Lower leg skin (tissue), 3 donors: ENCODE measurements around the gene CHPF.

Experiments used
- POLR2A ChIP-seq, 2 donors: fragments of 450-650 bp; IDR thresholded peaks; one replicate each; pipeline ENCODE4 v1.6.1; 2016 to 2017; ENCODE audit warnings: antibody characterized with exemption in 2 of 2, mild to moderate bottlenecking in 1 of 2, moderate library complexity in 1 of 2
- TF ChIP-seq, protein P1 (sequence below), 3 donors: fragments of 450-650 bp; IDR thresholded peaks; one replicate each; pipeline ENCODE4 v1.5.1; 2016; ENCODE audit warnings: antibody characterized with exemption in 3 of 3, mild to moderate bottlenecking in 3 of 3, moderate library complexity in 2 of 3

DNA sequence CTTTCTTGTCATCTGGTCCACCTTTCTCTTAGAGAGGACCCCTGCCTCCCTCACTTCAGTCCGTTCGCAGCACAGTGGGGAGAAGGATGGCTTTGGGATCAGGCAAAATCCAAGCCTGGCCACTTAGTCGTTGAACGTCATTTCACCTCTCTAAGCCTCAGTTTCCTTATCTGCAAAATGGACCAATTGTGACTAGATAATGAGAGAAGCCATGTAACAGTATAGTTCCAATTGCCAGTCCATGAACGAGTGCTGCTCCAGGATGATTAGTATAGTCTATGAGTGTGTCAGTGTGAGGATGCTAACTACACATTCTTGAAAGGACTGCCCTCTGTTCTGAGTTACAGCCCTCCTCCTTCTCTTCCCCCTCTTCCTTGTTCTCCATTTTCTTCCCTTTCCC, 29.6 kb upstream of the CHPF start:
- TF ChIP-seq, protein P1, sequence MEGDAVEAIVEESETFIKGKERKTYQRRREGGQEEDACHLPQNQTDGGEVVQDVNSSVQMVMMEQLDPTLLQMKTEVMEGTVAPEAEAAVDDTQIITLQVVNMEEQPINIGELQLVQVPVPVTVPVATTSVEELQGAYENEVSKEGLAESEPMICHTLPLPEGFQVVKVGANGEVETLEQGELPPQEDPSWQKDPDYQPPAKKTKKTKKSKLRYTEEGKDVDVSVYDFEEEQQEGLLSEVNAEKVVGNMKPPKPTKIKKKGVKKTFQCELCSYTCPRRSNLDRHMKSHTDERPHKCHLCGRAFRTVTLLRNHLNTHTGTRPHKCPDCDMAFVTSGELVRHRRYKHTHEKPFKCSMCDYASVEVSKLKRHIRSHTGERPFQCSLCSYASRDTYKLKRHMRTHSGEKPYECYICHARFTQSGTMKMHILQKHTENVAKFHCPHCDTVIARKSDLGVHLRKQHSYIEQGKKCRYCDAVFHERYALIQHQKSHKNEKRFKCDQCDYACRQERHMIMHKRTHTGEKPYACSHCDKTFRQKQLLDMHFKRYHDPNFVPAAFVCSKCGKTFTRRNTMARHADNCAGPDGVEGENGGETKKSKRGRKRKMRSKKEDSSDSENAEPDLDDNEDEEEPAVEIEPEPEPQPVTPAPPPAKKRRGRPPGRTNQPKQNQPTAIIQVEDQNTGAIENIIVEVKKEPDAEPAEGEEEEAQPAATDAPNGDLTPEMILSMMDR (IDR thresholded peaks at IDR 0.05): no peak
- no peak for TF ChIP-seq POLR2A (IDR thresholded peaks at IDR 0.05)
